ENCODE results near the gene CELF2. TPM values are rescaled to one million over a fixed set of nuclear protein-coding genes. Genes with fewer than 3 reads are reported as not detected.

CELF2 gene
- total RNA-seq, 4 donors from 2014 or later = 8.7 to 28.6 (median 22.9) TPM

DNA sequence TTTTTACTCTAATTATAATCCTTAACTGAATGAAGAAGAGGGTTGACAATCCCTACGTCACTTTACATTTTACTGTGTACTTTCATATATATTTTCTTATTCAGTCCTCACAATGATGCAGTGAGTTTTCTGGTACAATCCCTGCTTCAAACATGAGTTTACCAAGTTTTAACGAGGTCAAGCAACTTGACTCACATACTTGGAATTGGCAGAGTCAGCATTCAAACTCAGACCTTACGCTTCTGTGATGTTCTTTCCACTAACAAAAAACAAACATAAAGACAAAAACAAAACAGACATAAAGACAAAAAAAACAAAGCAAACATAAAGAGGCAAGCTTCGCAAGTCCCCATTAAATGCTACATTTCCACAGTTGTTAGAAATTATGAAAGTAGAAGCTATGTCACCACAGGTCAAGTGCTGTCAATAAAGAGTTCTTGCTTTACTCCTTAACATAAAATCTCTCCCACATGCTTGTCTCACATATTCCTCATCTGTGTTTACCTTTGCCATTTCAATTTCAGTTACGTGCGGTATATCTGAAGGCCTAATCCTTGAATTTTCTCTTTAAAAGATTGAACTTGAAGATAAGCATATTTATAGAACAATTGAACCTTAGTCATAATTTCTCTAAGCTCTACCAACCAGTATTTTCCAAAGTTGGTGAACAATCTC is 217.3 kb downstream of the CELF2 start:
- H3K27me3 ChIP-seq = no peaks in the 10 kb centered on the region
- 68% methylated on average over 6 of the region's 6 CpGs for WGBS
- no peaks in the 10 kb centered on the region for H3K36me3 ChIP-seq
- peaks cover 8% of the 10 kb centered on the region for H3K4me1 ChIP-seq
- no peak for DNase-seq (ENCODE audit: low spot score in 2 of 2)
- TF ChIP-seq EP300 (IDR thresholded peaks at IDR 0.05) = no peak
- TF ChIP-seq POLR2AphosphoS5 (IDR thresholded peaks at IDR 0.05) = no peak
- TF ChIP-seq, protein P1, sequence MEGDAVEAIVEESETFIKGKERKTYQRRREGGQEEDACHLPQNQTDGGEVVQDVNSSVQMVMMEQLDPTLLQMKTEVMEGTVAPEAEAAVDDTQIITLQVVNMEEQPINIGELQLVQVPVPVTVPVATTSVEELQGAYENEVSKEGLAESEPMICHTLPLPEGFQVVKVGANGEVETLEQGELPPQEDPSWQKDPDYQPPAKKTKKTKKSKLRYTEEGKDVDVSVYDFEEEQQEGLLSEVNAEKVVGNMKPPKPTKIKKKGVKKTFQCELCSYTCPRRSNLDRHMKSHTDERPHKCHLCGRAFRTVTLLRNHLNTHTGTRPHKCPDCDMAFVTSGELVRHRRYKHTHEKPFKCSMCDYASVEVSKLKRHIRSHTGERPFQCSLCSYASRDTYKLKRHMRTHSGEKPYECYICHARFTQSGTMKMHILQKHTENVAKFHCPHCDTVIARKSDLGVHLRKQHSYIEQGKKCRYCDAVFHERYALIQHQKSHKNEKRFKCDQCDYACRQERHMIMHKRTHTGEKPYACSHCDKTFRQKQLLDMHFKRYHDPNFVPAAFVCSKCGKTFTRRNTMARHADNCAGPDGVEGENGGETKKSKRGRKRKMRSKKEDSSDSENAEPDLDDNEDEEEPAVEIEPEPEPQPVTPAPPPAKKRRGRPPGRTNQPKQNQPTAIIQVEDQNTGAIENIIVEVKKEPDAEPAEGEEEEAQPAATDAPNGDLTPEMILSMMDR (IDR thresholded peaks at IDR 0.05) = no peak
- no peak for TF ChIP-seq POLR2A (IDR thresholded peaks at IDR 0.05)
- H3K27ac ChIP-seq = no peak overlapping the region
- no peaks in the 10 kb centered on the region for H3K9me3 ChIP-seq
- no peak overlapping the region for H3K4me3 ChIP-seq

DNA sequence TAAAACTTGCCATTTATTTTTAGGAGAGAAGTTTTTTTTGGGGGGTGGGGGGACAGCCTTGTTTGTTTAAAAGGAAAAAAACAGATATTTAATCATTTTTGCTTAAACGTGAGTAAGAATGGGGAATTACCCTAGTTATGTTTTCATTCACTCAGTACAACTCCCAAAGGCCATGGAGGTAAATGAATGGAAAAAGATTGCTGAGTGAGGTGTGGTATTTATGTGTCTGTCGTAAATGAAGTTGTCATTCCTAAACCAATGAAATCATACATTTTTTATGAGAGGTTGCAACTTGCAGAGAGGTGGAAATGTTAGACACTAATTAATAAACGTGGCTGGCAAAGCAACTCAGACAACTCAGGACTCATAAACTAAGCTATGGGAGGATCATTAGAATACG is 218.1 kb downstream of the CELF2 start:
- no peaks in the 10 kb centered on the region for H3K36me3 ChIP-seq
- H3K9me3 ChIP-seq = no peaks in the 10 kb centered on the region
- TF ChIP-seq, protein P1 (IDR thresholded peaks at IDR 0.05) = no peak
- TF ChIP-seq POLR2A (IDR thresholded peaks at IDR 0.05) = no peak
- TF ChIP-seq EP300 (IDR thresholded peaks at IDR 0.05) = no peak
- TF ChIP-seq POLR2AphosphoS5 (IDR thresholded peaks at IDR 0.05) = no peak
- 47% methylated on average over 4 of the region's 4 CpGs for WGBS
- no peak for DNase-seq (ENCODE audit: low spot score in 2 of 2)
- H3K27ac ChIP-seq = no peak overlapping the region
- H3K4me3 ChIP-seq = no peak overlapping the region
- H3K4me1 ChIP-seq = peaks cover 8% of the 10 kb centered on the region
- H3K27me3 ChIP-seq = no peaks in the 10 kb centered on the region

DNA sequence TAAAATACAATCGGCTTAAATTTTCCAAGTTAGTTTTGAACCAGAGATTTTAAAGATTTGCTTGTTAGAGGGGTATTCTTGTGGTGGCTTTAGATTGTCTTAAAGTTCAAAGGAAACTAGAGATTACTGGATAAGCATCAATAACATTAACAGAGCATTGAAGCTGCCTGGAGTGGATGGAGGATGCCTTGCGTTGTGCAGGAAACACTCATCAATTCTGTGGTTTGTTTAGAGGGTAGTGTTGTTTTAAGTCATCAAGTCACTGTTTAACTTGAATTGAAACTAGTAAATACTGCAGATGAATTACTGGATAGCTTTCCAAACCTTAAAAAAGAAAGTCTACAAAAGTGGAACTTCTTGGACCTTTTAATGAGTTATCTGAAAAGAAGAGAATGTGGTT is 218.6 kb downstream of the CELF2 start:
- no peaks in the 10 kb centered on the region for H3K9me3 ChIP-seq
- no peak overlapping the region for H3K4me3 ChIP-seq
- peaks cover 8% of the 10 kb centered on the region for H3K4me1 ChIP-seq
- H3K27me3 ChIP-seq = no peaks in the 10 kb centered on the region
- no peak overlapping the region for H3K27ac ChIP-seq
- WGBS = 36% methylated on average over 2 of the region's 2 CpGs
- H3K36me3 ChIP-seq = no peaks in the 10 kb centered on the region
- TF ChIP-seq POLR2A (IDR thresholded peaks at IDR 0.05) (no peak), POLR2AphosphoS5 (IDR thresholded peaks at IDR 0.05) (no peak), EP300 (IDR thresholded peaks at IDR 0.05) (no peak)
- TF ChIP-seq, protein P1 (IDR thresholded peaks at IDR 0.05) = no peak
- no peak for DNase-seq (ENCODE audit: low spot score in 2 of 2)

DNA sequence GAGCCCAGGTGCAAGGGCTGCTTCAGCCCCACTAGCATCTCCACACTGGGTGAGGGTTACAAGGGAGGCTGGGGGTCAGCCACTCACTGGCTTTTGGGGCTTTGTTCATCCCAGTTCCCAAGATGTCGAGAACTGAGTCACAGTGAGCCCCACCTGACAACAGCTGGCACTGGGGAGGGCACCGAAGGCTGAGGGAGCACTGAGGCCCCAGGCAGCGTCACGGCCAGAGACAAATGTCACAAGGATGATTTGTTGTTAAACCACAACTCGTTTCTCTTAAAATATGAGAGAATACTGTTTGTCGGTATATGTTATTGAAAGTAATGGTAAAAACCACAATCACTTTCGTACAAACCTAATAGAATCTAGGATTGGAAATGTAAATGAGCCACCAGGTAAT is 219.9 kb downstream of the CELF2 start:
- DNase-seq (ENCODE audit: low spot score in 2 of 2) = no peak
- no peaks in the 10 kb centered on the region for H3K36me3 ChIP-seq
- H3K4me1 ChIP-seq = peaks cover 13% of the 10 kb centered on the region
- TF ChIP-seq POLR2AphosphoS5 (IDR thresholded peaks at IDR 0.05) = no peak
- TF ChIP-seq EP300 (IDR thresholded peaks at IDR 0.05) = no peak
- TF ChIP-seq, protein P1 (IDR thresholded peaks at IDR 0.05) = no peak
- no peak for TF ChIP-seq POLR2A (IDR thresholded peaks at IDR 0.05)
- H3K9me3 ChIP-seq = no peaks in the 10 kb centered on the region
- no peaks in the 10 kb centered on the region for H3K27me3 ChIP-seq
- 74% methylated on average over 7 of the region's 7 CpGs for WGBS
- no peak overlapping the region for H3K27ac ChIP-seq
- no peak overlapping the region for H3K4me3 ChIP-seq

DNA sequence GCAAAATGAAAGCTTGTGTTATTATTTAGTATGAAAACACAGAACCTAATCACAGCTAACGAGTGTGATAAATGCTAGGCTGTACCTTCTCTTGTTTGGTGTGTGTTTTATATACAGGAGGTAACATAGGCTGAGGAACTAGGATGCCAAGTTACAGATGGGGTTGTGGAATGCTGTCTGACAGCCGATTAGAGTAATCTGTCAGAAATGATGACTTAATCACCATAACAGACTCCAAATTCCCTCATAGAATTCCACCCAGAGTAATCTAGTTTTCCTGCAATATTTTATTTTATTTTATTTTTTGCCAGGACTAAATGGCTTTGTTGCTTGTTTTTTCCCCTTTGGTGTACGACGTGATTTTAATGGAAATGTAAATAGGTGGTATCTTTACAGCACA is 221.2 kb downstream of the CELF2 start:
- DNase-seq (ENCODE audit: low spot score in 2 of 2) = no peak
- Histone ChIP-seq H3K36me3 (no peaks in the 10 kb centered on the region), H3K4me3 (no peak overlapping the region), H3K27me3 (no peaks in the 10 kb centered on the region), H3K27ac (no peak overlapping the region), H3K4me1 (peaks cover 17% of the 10 kb centered on the region), H3K9me3 (no peaks in the 10 kb centered on the region)
- WGBS = 41% methylated on average over 4 of the region's 4 CpGs
- TF ChIP-seq POLR2A (IDR thresholded peaks at IDR 0.05) = no peak
- TF ChIP-seq, protein P1 (IDR thresholded peaks at IDR 0.05) = no peak

All from suprapubic skin (tissue), 4 donors.